HFFc6 (cell line): ENCODE measurements around the gene USP47. TPM values are rescaled to one million over a fixed set of nuclear protein-coding genes. Genes with fewer than 3 reads are reported as not detected.

Experiments
- DNase-seq: peaks from one replicate; pipeline ENCODE4 v3.0.0-alpha.2; 2018
- H3K27ac Mint-ChIP-seq: 2 replicates; pipeline ENCODE4 v1.8.0; 2020; ENCODE audit warnings: mild to moderate bottlenecking, mixed read lengths
- H3K27me3 Mint-ChIP-seq: 2 replicates; pipeline ENCODE4 v1.8.0; 2021; ENCODE audit warnings: mild to moderate bottlenecking, moderate library complexity, mixed read lengths; ENCODE audit not compliant: insufficient read depth
- H3K36me3 Mint-ChIP-seq: 2 replicates; pipeline ENCODE4 v1.8.0; 2021; ENCODE audit warnings: low read depth, mixed read lengths
- H3K4me1 Mint-ChIP-seq: 2 replicates; pipeline ENCODE4 v1.8.0; 2020; ENCODE audit warnings: low read depth, mixed read lengths
- H3K4me3 Mint-ChIP-seq: 2 replicates; pipeline ENCODE4 v1.8.0; 2020; ENCODE audit warnings: mild to moderate bottlenecking, moderate library complexity, mixed read lengths
- H3K9me3 Mint-ChIP-seq: 2 replicates; pipeline ENCODE4 v1.8.0; 2020; ENCODE audit warnings: mild to moderate bottlenecking, mixed read lengths
- total RNA-seq, 6 experiments: library from RNA; stranded (reverse); fragmentation: NEBNext Ultra II Directional; extraction: Animal tissue kit (Norgen Biotek cat#: 25700); gene quantifications; 2 replicates in 1 of 6; 3 replicates in 5 of 6; pipeline ENCODE4 v1.2.3, GENCODE V29; 2021
- TF ChIP-seq, protein P1 (sequence below): fragments of 200-600 bp; sonication (generic); IDR thresholded peaks from 2 replicates; pipeline ENCODE4 v1.5.0; 2021; ENCODE audit warnings: antibody characterized with exemption, mild to moderate bottlenecking

Gene USP47
- total RNA-seq, 6 experiments from 2014 or later = 33.6 to 38.7 (median 35.1) TPM

DNA sequence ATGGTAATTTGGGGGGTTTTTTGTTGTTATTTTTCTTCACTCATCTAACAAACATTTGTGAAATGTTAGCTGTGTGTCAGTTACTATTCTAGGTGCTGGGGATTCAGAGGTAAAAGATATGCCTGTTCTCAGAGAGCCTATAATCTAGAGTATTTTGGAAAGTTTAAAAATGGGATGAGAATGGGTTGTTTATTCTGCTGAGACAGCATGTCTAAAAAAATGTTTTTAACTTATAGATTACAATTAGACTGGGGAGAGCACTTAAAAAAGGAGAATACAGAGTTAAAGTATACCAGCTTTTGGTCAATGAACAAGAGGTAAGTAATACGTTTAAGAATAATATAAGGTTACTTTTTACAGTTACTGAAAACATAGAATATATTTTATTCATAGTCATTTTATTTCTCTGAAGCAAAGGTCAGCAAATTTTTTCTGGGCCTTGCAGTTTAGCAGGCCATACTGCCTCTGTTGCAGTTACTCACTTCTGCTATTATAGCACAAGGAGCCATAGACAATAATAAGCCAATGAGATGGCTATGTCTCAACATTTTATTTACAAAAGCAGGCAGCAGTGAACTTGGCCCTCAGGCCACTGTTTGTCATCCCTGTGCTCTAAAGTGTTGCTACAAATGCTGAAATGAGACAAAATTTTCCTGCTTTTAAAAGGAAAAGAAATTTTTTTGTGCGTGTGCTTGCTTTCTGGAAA is 106.6 kb downstream of the USP47 start:
- H3K4me1 Mint-ChIP-seq = peaks cover 62% of the 10 kb centered on the region
- DNase-seq = no peak
- H3K27ac Mint-ChIP-seq = peak overlapping the region; percentile 52; the same call in 1 of the 2 replicates
- no peak overlapping the region for H3K4me3 Mint-ChIP-seq
- no peaks in the 10 kb centered on the region for H3K9me3 Mint-ChIP-seq
- TF ChIP-seq, protein P1, sequence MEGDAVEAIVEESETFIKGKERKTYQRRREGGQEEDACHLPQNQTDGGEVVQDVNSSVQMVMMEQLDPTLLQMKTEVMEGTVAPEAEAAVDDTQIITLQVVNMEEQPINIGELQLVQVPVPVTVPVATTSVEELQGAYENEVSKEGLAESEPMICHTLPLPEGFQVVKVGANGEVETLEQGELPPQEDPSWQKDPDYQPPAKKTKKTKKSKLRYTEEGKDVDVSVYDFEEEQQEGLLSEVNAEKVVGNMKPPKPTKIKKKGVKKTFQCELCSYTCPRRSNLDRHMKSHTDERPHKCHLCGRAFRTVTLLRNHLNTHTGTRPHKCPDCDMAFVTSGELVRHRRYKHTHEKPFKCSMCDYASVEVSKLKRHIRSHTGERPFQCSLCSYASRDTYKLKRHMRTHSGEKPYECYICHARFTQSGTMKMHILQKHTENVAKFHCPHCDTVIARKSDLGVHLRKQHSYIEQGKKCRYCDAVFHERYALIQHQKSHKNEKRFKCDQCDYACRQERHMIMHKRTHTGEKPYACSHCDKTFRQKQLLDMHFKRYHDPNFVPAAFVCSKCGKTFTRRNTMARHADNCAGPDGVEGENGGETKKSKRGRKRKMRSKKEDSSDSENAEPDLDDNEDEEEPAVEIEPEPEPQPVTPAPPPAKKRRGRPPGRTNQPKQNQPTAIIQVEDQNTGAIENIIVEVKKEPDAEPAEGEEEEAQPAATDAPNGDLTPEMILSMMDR = no peak
- H3K27me3 Mint-ChIP-seq = no peaks in the 10 kb centered on the region; the same call in 1 of the 2 replicates
- peaks cover 59% of the 10 kb centered on the region for H3K36me3 Mint-ChIP-seq

DNA sequence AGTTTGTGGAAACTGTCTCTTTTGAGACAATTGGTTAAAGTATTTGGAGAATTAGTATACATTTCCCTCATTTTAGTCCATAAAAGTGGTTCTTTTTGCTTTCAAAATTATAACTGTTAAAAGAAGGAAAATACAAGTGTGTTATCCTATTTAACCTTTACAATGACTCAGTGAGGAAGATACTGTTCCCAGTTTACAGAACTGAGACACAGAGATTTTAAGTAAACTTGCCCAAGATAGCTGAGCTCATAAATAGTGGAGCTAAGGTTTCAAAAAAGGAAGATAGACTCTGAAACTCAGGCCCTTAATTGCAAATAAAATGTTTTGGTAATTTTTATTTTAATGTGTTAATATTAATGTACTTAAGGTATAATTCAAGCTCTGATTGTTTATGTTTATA is 107.7 kb downstream of the USP47 start:
- Mint-ChIP-seq H3K27ac (no peak overlapping the region), H3K4me1 (peaks cover 59% of the 10 kb centered on the region), H3K36me3 (peaks cover 60% of the 10 kb centered on the region), H3K4me3 (no peak overlapping the region), H3K9me3 (no peaks in the 10 kb centered on the region), H3K27me3 (no peaks in the 10 kb centered on the region; the same call in 1 of the 2 replicates)
- TF ChIP-seq, protein P1 = no peak
- DNase-seq = no peak

DNA sequence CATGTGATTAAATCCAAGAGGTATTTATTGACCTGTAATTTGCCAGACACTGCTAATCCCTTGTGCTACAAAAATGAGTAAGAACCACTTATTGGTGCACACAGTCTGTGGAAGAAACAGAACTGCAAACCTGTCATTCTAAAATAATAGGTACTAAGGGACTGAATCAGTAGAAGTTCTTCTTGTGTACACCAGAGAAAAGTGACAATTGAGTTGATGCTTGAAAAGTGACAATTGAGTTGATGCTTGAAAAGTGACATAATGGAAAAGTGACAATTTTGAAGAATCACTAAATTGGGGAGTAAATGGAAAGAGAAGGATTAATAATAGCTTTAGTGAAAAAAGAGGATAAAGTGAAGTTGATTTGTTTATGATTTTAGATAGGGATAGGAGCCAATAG is 110.3 kb downstream of the USP47 start:
- no peaks in the 10 kb centered on the region; the same call in 1 of the 2 replicates for H3K27me3 Mint-ChIP-seq
- H3K27ac Mint-ChIP-seq = no peak overlapping the region
- H3K4me3 Mint-ChIP-seq = no peak overlapping the region
- no peak for DNase-seq
- peaks cover 42% of the 10 kb centered on the region for H3K4me1 Mint-ChIP-seq
- H3K36me3 Mint-ChIP-seq = peaks cover 66% of the 10 kb centered on the region
- H3K9me3 Mint-ChIP-seq = no peaks in the 10 kb centered on the region
- TF ChIP-seq, protein P1 = no peak

DNA sequence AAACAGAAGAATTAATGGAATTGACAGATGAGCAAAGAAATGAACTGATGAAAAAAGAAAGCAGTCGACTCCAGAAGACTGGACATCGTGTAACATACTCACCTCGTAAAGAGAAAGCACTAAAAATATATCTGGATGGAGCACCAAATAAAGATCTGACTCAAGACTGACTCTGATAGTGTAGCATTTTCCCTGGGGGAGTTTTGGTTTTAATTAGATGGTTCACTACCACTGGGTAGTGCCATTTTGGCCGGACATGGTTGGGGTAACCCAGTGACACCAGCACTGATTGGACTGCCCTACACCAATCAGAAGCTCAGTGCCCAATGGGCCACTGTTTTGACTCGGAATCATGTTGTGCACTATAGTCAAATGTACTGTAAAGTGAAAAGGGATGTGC is 114.2 kb downstream of the USP47 start:
- Mint-ChIP-seq H3K9me3 (no peaks in the 10 kb centered on the region), H3K4me1 (peaks cover 40% of the 10 kb centered on the region), H3K4me3 (no peak overlapping the region), H3K27me3 (peaks cover 2% of the 10 kb centered on the region), H3K27ac (peak overlapping the region; percentile 15; the same call in 1 of the 2 replicates), H3K36me3 (peaks cover 68% of the 10 kb centered on the region)
- DNase-seq = no peak
- TF ChIP-seq, protein P1 = no peak

DNA sequence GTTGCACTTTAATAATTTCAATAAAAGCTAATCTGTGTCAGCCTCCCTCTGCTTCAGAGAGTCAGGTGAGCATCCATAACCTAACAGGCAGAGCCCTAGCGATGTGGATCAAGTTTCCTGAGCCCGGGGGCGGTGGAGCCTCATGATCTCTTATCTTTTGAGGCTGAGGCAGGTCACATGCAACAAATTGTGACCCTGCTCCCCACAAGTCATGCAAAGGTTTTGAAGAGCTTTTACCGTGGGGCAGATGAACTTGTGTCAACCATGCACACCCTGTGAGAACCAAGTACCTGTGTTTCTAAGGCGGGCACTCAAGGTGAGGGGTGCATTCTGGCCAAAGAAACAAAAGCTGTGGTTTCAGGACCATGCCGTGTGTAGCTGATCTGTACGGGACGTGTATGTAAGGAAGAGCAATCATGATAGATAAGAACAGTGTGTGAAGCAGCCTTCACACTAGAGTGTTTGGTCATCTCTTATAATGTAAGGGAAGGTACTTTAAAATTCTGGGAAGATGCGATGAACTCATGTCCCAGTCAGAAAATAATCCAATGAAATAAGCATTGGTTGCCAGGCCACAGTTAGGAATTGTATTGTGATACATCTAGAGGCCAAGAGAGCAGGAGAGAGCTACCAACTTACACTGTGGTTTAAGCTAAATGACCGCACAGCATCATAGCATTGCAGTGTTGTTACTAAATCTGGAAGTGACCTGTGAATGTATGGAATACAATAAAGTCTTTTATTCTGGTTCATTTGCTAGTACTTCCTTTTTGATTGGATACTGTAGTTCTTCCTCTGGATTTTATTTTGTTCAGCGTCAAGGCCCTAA is 116.8 kb downstream of the USP47 start:
- DNase-seq = no peak
- no peak overlapping the region for H3K4me3 Mint-ChIP-seq
- TF ChIP-seq, protein P1 = no peak
- H3K27me3 Mint-ChIP-seq = peaks cover 9% of the 10 kb centered on the region
- peaks cover 69% of the 10 kb centered on the region for H3K36me3 Mint-ChIP-seq
- H3K9me3 Mint-ChIP-seq = no peaks in the 10 kb centered on the region
- H3K4me1 Mint-ChIP-seq = peaks cover 40% of the 10 kb centered on the region
- peak overlapping the region; percentile 19; the same call in 1 of the 2 replicates for H3K27ac Mint-ChIP-seq
